Activated naive CD8-positive, alpha-beta T cell treated with anti-CD3 and anti-CD28 coated beads, Interleukin-2, amount 50 U/mL, for 16 hours (primary cell): ENCODE results near the gene SSBP2.
"Not testable (repeated sequence)": the region's sequence is repeated elsewhere in the genome, so short reads cannot be mapped to it uniquely, and the experiment has no call there.

Experiments used
- DNase-seq: peaks from one replicate; pipeline ENCODE4 v3.0.0-alpha.2; 2020; ENCODE audit warnings: low read depth, low spot score

SSBP2 gene

DNA sequence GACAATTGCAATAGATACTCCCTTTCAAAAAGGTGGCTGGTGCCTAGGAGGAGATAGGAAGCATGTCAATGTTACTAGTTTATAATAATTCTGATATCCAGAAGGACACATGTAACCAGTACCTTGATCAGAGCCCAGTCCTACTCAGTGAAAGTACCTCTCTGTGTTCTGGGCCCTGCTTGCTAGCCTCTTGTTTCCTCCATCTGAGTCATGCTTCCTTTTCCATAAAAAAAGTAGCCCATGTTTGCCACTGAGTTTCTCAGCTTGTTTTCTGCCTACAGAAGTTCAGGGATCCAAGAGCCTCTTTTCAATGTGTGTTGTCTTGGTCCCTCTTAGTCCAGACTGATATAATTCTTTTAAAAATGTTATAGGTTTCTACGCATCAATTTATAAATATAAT lies 149.0 kb downstream of the SSBP2 start:
- DNase-seq, result no peak

DNA sequence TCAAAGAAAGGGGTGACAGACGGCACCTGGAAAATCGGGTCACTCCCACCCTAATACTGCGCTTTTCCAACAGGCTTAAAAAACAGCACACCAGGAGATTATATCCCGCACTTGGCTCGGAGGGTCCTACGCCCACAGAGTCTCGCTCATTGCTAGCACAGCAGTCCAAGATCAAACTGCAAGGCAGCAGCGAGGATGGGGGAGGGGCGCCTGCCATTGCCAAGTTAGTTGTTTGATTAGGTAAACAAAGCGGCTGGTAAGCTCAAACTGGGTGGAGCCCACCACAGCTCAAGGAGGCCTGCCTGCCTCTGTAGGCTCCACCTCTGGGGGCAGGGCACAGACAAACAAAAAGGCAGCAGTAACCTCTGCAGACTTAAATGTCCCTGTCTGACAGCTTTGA lies 158.8 kb downstream of the SSBP2 start:
- DNase-seq, result not testable (repeated sequence)

DNA sequence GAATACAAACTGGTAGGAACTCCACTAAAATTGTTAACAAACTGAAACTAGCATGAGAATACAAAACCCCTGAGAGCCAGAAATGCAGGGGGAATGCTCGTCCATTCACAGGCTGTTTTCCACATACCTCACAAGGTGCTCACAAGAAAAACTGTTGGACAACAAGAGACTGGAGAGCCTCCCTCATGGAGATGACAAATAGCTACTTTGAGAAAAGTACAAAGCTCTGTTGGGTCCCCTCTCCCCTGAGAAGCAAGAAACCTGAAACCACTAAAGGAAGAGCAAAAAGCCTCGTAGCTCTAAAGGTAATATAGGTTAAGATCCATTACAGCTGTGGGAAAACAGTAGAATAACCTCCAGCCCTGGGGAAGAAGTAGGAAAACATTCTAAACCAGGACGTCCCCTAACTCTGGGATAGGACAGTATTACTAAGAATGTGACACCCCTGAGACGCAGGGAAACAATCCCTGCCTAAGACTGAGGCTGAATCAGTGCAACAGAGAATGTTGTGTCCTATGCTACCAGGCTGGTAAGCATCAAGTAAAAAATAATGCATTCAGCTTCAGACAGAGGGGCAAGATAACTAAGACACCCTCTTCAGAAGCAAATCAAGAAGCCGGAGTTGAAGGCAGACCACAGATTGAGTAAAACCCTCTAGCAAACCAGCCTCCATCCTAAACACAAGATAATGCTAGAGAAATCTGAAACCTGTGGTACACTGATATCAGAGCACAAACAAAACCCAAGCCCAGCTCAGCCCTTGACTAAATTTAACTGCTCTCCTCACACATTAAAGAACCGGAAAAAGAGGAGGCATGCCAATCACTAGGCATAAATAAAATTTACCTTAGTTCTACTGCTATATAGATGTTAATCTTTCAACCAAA lies 160.2 kb downstream of the SSBP2 start:
- DNase-seq, result no peak

DNA sequence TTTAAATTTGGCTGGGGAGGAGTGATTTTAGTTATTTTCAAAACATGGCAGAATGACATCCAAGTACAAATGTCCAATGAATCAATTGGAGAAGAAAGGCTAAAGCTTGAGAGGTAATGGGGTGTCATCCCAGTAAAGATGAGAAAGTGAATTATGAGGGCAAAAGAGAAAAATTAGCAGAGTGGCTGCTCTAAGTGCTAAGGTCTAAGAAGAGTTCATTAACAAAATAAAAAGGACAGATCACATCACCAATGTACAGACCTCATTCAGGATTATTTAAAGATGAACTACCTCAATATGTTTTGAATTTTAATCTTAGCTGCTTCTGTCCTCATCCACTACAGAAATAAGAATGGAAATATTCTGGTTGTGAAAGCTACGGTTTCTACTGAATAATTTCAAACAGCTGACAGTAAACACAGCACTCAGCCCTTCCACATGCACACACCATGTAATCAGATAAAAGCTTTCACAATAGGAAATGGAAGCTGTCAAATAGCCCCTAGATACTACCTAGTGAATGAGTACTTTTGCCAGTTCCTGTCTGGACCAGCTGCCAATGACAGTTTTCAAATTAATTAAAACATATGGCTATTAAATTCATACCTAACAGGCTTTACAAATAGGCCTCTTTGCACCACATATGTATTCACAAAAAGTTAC lies 171.5 kb downstream of the SSBP2 start:
- DNase-seq, result no peak

DNA sequence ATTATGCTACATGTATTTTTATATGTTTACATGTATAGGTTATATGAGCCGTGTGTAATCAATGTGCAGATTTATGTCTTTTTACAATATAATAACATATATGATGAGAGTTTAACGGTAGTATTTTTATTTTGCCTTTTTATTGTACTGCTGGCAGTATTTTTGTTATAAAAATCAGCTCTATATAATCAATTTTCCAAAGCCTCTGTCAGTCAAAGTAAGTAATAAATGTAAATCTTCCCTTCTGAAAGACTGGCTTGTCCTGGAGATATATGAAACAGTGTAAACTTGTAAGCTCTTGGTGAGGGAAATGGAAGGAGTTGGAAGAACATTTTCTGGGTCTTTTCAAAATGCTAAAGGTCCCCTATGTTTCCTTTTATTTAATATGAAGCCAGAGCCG lies 173.8 kb downstream of the SSBP2 start:
- no peak for DNase-seq

DNA sequence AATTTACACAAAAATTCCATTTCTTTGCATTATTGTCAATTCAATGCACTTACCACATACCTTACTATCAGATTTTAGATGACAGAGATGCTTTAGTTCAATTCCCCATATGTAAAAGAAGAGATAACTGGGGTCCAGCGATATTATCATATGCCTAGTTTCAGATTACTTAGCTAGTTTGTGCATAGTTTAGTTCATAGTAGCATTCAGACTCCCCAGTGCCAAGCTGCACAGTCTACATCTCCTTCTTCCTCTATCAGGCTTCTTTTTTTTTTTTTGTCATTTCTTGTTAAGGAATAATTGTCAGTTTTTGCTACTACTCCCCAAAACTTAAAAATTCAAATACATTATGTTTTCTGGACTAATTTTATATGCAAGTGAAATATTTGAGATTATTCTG lies 175.0 kb downstream of the SSBP2 start:
- no peak for DNase-seq

DNA sequence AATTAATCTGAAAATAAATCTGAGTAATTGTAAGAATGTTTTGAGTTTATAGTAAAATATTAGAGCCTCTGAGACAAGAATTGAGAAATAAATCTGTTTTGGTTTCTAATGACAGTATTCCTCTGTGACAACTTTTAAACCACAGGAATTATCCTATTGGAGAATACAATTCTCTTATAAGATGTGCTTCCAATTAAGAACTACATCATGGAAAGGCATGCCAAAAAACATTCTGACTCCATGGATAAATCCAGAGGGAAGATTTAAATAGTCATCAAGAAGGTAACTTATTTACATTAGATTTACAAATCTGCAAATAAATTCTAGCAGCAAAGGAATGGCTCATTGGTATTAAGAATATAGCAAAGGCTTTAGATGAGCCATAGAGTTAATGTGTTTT lies 178.7 kb downstream of the SSBP2 start:
- no peak for DNase-seq

DNA sequence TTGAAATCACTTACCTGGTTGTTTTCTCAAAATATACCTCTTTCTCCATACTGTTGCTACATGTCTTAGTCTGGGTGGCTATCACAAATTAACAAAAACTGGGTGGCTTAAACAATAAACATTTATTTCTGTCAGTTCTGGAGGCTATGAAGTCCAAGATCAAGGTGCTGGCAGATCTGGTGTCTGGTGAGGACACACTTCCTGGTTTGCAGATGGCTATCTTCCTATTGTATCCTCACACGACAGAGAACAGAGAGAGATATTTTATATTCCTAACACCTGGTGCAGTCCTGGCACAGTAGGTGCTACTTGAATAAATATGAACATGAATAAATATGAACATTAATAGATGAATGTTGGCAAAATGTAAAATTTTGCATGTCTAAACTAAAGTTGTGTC lies 192.7 kb downstream of the SSBP2 start:
- no peak for DNase-seq

DNA sequence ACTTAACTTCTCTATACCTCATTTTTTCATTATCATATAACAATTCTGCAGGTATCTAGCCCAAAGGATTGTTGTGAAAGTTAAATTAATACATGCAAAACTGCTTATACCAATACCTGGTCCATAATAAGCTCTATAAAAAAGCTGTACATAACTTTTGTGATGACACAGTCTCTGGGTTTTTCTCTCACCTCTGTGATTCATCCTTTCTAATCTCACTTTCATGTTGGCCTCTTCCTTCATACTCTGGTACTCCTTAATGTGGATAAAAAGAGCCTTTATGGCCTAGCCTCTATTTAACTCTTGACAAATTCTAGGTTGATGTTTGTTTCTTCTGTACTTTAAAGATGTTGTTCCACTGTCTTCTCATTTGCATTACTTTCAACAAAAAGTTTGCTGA lies 194.1 kb downstream of the SSBP2 start:
- no peak for DNase-seq

DNA sequence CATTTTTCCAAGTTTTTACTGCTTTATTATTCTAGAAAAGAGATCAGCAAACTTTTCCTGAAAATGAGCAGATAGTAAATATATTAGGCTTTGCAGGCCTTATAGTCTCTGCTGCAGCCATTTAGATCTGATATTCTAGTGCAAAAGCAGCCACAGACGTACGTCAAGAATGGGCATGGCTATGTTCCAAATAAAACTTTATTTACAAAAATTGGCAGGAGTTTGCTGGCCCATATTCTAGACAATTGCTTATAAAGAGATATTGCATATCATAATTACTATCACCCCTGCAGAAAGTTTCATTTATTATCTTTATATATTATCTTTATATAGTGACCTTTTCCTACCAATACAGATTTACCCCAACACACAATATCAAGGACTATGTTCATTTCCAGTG lies 195.0 kb downstream of the SSBP2 start:
- DNase-seq, result no peak

DNA sequence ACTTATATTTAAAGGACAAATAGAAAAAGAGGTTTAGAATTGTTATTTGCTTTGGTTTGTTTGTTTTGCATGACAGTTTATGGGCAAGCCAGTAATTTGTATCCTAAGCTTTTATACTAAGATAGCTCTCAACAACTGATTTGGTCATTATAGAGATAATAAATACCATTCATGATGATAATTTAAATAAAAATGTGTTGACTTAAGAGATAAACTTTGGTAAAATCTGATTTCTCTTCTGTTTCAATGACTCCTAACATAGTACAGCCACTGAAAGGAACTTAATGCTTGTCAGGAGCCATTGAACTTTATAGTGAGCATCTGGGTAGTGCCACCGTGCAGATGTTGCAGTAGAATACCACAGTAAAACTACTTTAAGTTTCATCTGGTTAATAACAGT lies 196.2 kb downstream of the SSBP2 start:
- no peak for DNase-seq

DNA sequence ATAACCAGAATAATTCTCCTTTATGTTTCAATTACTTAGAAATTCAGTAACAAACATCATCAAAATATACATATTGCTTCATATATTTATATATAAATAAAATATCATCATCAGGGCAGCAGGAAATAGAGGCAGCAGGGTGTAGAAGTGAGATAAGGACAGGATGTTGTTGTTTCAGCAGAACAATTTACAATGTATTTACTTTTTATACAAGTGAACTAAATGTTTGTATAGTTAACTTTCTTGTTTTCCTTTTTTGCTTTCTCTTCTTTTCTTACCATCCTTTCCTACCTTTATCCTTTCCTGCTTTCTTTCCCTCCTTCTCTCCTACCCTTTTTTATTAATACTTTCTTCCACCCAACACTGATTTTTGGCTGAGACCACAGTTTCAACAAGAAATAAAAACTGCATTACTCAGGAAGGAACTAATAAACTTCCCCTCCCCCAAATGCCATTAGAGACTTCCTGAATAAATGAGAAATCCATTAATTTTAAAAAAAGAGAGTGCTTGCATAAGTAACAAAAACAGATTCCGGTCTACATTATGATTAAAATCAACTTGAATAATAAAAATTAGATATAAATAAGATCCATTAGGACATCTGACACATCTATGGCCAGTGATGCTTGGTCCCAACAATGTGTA lies 197.2 kb downstream of the SSBP2 start:
- no peak for DNase-seq

DNA sequence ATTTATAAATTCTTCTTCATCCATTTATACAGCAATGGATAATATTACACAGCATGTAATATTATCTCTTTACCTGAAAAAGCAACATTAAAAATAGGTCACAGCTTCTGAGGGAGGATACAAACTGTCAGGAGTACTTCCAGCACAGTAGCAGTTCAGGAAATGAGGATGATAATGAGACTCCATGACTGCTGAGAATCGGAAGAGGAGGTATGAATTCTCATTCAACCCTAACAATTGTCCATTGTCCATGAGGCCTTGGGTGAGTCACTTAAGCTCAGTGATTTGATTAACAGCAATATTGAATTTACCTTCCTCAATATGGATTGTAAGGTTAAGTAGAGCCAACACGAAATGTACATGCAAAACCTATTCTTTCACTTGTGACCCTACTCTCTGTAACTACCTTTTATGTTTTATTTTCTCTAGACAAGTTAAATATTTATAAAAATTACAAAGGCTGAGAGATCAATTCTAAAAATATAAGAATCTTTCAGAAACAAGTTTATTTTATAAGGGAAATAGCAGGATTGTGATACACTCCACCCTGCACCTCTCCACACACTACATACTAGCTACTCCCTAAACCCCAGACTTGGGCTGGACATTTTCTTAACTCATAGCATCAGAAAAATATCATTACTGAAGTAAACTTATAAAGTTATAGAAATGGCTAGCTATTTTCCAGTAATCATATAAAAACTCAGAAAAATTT lies 197.9 kb downstream of the SSBP2 start:
- no peak for DNase-seq

DNA sequence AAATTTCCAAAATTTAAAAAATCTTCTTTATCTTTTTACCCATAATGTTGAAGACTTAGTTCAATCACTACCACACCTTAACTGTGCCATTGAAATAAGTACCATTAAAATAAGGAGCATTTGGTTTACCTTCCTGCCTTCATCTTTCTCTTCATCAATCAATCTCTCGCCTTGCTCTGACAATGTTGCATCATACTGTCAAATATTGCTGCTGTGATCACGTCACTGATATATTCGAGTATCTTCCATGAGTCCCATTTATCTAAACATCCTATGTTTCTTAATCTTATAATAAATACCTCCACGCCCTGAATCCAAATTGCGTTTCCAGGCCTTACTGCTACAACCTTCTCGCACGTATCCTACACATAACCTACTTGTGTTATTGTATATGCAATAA lies 201.8 kb downstream of the SSBP2 start:
- DNase-seq, result no peak

DNA sequence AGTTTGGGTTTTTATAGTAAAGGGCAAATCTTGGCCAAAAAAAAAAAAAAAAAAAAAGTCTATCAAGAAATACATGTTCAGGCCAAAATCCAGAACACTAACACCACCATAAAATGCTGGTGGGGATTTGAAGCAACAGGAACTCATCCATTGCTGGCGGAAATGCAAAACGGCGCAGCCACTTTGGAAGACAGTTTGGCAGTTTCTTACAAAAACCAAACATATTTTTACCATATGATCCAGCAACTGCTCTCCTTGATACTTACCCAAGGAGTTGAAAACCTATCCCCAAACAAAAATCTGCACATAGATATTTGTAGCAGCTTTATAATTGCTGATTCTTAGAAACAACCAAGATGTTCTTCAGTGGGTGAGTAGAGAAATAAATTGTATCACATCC lies 203.9 kb downstream of the SSBP2 start:
- DNase-seq, result no peak

DNA sequence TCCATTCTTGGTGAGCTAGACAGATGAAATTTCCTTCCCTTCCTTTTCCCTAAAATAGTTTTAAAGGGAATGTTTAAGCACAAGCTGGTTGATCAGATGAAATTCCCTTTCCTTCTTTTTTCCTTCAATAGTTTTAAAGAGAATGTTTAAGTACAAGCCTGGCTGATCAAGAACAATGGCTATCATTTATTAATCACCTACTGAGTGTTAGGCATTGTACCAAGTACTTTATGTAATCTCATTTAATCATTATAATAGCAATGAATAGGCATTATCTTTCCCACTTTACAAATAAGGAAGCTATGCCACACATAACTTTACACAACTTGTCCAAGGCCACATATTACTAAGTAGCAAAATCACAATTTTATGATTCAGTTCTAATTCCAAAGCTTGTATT lies 205.0 kb downstream of the SSBP2 start:
- DNase-seq, result no peak

DNA sequence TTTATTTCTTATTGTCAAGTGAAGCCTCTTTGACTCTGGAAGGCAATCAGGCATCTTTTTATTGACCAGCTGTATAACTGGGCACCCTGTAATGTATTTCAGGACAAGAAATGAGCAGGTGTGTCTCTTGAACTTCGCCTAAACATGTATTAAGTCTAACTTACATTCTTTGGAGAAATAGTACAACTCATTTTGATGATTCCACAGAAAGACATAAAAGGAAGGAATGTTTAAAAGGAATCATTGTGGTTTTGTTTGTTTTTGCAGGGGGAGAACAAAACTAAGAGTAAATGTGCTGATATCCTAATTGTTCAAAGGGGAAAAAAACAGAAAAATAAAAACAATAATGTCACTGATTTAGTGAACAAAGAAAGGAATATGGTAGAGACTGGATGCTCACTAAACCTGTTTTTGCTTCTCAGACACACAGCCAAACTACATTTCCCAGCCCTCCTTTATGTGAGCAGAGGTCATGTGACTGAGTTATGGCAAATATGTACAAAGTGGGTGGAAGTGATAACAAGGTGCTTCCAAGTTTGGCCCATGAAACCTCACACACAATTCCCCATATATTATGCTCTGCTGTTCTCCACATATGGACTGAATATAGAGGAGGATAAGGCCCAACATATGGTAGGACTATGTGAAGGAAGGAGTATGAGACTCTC lies 206.4 kb downstream of the SSBP2 start:
- DNase-seq, result no peak

DNA sequence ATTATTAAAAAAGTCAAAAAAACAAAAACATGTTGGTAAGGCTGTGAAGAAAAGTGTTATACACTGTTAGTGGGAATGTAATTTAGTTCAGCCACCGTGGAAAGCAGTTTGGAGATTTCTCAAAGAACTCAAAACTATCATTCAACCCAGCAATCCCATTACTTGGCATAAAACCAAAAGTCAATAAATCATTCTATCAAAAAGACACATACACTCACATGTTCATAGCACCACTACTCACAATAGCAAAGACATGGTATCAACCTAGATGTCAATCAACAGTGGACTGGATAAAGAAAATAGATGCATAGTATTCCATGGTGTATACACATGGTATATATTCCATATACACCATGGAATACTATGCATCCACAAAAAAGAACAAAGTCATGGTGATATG lies 208.7 kb downstream of the SSBP2 start:
- DNase-seq, result no peak

DNA sequence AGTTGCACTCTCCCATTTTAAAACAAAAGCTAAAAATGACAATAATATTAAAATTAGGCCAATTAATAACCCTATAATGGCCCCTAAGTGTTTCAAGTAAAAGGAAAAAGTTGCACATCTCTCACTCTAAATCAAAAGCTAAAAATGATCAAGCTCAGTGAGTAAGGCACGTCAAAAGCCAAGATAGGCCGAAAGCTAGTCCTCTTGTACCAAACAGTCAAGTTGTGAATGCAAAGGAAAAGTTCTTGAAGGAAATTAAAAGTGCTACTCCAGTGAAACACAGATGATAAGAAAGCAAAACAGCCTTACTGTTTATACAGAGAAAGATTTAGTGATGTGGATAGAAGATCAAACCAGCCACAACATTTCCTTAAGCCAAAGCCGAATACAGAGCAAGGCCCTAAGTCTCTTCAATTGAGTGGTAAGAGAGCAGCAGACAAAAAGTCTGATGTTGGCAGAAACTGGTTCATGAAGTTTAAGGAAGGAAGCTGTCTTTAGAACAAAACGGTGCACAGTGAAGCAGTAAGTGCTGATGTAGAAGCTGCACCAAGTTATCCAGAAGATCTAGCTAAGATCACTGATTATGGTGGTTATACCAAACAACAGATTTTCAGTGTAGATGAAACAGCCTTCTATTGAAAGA lies 212.9 kb downstream of the SSBP2 start:
- DNase-seq, result no peak

DNA sequence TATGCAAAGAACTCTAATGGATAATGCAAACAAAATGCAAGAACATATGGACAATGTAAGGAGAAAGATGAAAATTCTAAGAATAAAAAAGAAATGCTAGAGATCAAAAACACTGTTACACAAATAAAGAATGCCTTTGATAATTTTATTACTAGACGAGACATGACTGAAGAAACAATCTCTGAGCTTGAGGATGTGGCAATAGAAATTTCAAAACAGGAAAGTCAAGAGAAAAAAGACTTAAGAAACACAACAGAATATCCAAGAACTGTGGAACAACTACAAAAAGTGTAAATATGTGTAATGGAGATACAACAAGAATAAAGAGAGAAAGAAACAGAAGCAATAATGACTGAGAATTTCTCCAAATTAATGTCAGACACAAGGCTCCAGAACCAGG lies 216.5 kb downstream of the SSBP2 start:
- DNase-seq, result no peak
